A549 (cell line): ENCODE measurements around the gene PBRM1. TPM values are rescaled to one million over a fixed set of nuclear protein-coding genes. Genes with fewer than 3 reads are reported as not detected.

ENCODE experiments used
- ATAC-seq, 2 experiments: fragments of 200-7000 bp in 1 of 2; fragments of >200 bp in 1 of 2; cut with Nextera tagmentation in 1 of 2; cut with Tn5 transposase in 1 of 2; 3 replicates each; pipeline versions ENCODE4 v1.8.0 to v1.9.1; 2018 to 2020; ENCODE audit warnings: mild to moderate bottlenecking in 1 of 2, moderate library complexity in 1 of 2
- CTCF ChIA-PET: fragments of 300-600 bp; sonication (Branson Sonifier 250); formaldehyde crosslinking; extraction: SDS; loops from one replicate; lab custom pipeline; 2021; ENCODE audit warnings: antibody characterized with exemption, inconsistent platforms; lab: Yijun Ruan, JAX
- POLR2A ChIA-PET: fragments of 350-600 bp; formaldehyde crosslinking; extraction: SDS; loops from one replicate; lab custom pipeline; 2021; ENCODE audit warnings: antibody characterized with exemption, inconsistent platforms; lab: Yijun Ruan, JAX
- DNase-seq, 2 experiments: peaks; one replicate each; pipeline versions ENCODE4 v3.0.0 to v3.0.0-alpha.2; 2011 to 2016; ENCODE audit warnings: low read depth in 1 of 2, low spot score in 1 of 2
- FAIRE-seq: peaks from 2 replicates; lab custom pipeline; 2011; peaks lifted over from hg19 to GRCh38; lab: Jason Lieb, UNC
- H3K27ac ChIP-seq, 2 experiments: fragments of >200 bp; sonication (Bioruptor Twin); formaldehyde crosslinking; 3 replicates each; pipeline ENCODE4 v1.5.1; 2016 to 2017
- H3K4me1 ChIP-seq: fragments of >200 bp; sonication (Bioruptor Twin); formaldehyde crosslinking; 3 replicates; pipeline ENCODE4 v1.6.1; 2016
- H3K4me2 ChIP-seq: fragments of >200 bp; sonication (Bioruptor Twin); formaldehyde crosslinking; 3 replicates; pipeline ENCODE4 v1.6.1; 2016
- H3K4me3 ChIP-seq: fragments of >200 bp; sonication (Bioruptor Twin); formaldehyde crosslinking; 3 replicates; pipeline ENCODE4 v1.5.1; 2016
- H3K9me3 ChIP-seq: fragments of >200 bp; sonication (Bioruptor Twin); formaldehyde crosslinking; 3 replicates; pipeline ENCODE4 v1.6.1; 2016
- EP300 ChIP-seq, 2 experiments: fragments of >200 bp; sonication (Bioruptor Twin); formaldehyde crosslinking; IDR thresholded peaks; 2 replicates in 1 of 2; 3 replicates in 1 of 2; pipeline ENCODE4 v1.6.1; 2016 to 2017
- ESRRA ChIP-seq: fragments of 150-350 bp; IDR thresholded peaks from 2 replicates; pipeline ENCODE4 v1.6.1; 2014; ENCODE audit warnings: mild to moderate bottlenecking, low read length, borderline replicate concordance
- FOSL2 ChIP-seq, 2 experiments: fragments of 450-650 bp in 1 of 2; fragments of >200 bp in 1 of 2; sonication (Bioruptor Twin) in 1 of 2; formaldehyde crosslinking; IDR thresholded peaks; 2 replicates each; pipeline versions ENCODE4 v1.5.0 to v1.6.1; 2016 to 2020; ENCODE audit warnings: mild to moderate bottlenecking in 1 of 2, moderate library complexity in 1 of 2
- GATA3 ChIP-seq: IDR thresholded peaks from 2 replicates; pipeline ENCODE4 v1.6.1; 2012; ENCODE audit warnings: borderline replicate concordance
- HOXB13 ChIP-seq: fragments of 250-450 bp; sonication (Bioruptor Pico); IDR thresholded peaks from 2 replicates; pipeline ENCODE4 v1.5.0; 2020; ENCODE audit warnings: low read depth, mild to moderate bottlenecking, moderate library complexity
- JUN ChIP-seq, 2 experiments: fragments of >200 bp; sonication (Bioruptor Twin); formaldehyde crosslinking; IDR thresholded peaks; 2 replicates in 1 of 2; 3 replicates in 1 of 2; pipeline ENCODE4 v1.6.1; 2016 to 2017
- JUNB ChIP-seq: fragments of >200 bp; sonication (Bioruptor Twin); formaldehyde crosslinking; IDR thresholded peaks from 2 replicates; pipeline ENCODE4 v1.6.1; 2016
- KDM1A ChIP-seq: fragments of 200-600 bp; sonication (generic); IDR thresholded peaks from 2 replicates; pipeline ENCODE4 v1.6.1; 2016; ENCODE audit warnings: low read depth, mild to moderate bottlenecking
- MAZ ChIP-seq: fragments of 150-350 bp; IDR thresholded peaks from 2 replicates; pipeline ENCODE4 v1.6.1; 2014; ENCODE audit warnings: antibody characterized with exemption, low read depth, low read length, borderline replicate concordance
- NFE2L2 ChIP-seq: fragments of 150-350 bp; conservative IDR thresholded peaks from 2 replicates; pipeline ENCODE4 v1.6.1; 2014; ENCODE audit warnings: low read length
- NPAS2 ChIP-seq: fragments of 250-450 bp; sonication (Bioruptor Pico); IDR thresholded peaks from 2 replicates; pipeline ENCODE4 v1.8.0; 2022; ENCODE audit warnings: mild to moderate bottlenecking, moderate library complexity, borderline replicate concordance
- NR3C1 ChIP-seq: fragments of >200 bp; sonication (Bioruptor Twin); formaldehyde crosslinking; IDR thresholded peaks from 3 replicates; pipeline ENCODE4 v1.6.1; 2017
- PHF8 ChIP-seq: fragments of 200-600 bp; sonication (generic); IDR thresholded peaks from 2 replicates; pipeline ENCODE4 v1.6.1; 2016; ENCODE audit warnings: low read depth, mild to moderate bottlenecking, antibody characterized with exemption, moderate library complexity, borderline replicate concordance
- RCOR1 ChIP-seq: fragments of 150-350 bp; IDR thresholded peaks from 2 replicates; pipeline ENCODE4 v1.6.1; 2014; ENCODE audit warnings: antibody characterized with exemption, low read length, low read depth
- RFX5 ChIP-seq: fragments of 450-650 bp; IDR thresholded peaks from 2 replicates; pipeline ENCODE4 v1.7.1; 2014; ENCODE audit warnings: antibody characterized with exemption, mild to moderate bottlenecking, moderate library complexity
- SMC3 ChIP-seq: fragments of >200 bp; sonication (Bioruptor Twin); formaldehyde crosslinking; IDR thresholded peaks from 3 replicates; pipeline ENCODE4 v1.6.1; 2018; ENCODE audit warnings: inconsistent platforms
- WGBS: methylation state at CpG from one replicate; pipeline ENCODE4 v1.1.6; 2017; ENCODE audit errors: missing lambda C conversion rate; 5-methylcytosine and 5-hydroxymethylcytosine counted together
- polyA plus RNA-seq, 4 experiments: library from polyadenylated mRNA; depleted of rRNA in 3 of 4; stranded (reverse); fragments of >200 nt; fragmentation: RNase III in 1 of 4; extraction: RNeasy Plus Mini Kit Qiagen cat#74134 plus additional on column Dnase treatment in 1 of 4; gene quantifications; 2 replicates in 3 of 4; 3 replicates in 1 of 4; pipeline ENCODE4 v1.2.3, GENCODE V29; 2011 to 2017
- TF ChIP-seq, protein P1 (sequence below): fragments of 250-450 bp; sonication (Bioruptor Pico); IDR thresholded peaks from 2 replicates; pipeline ENCODE4 v1.5.0; 2021; ENCODE audit warnings: mild to moderate bottlenecking, moderate library complexity, borderline replicate concordance
- TF ChIP-seq, protein P2 (sequence below): fragments of 250-450 bp; sonication (Bioruptor Pico); IDR thresholded peaks from 2 replicates; pipeline ENCODE4 v1.5.0; 2020; ENCODE audit warnings: low read depth, mild to moderate bottlenecking, moderate library complexity
- TF ChIP-seq, protein P3 (sequence below): fragments of >200 bp; sonication (Bioruptor Twin); formaldehyde crosslinking; IDR thresholded peaks from 3 replicates; pipeline ENCODE4 v1.5.1; 2016
- TF ChIP-seq, protein P4 (sequence below): fragments of >200 bp; sonication (Bioruptor Twin); formaldehyde crosslinking; IDR thresholded peaks from 3 replicates; pipeline ENCODE4 v1.6.1; 2016

The PBRM1 gene
- polyA plus RNA-seq, 2 of the 4 experiments (the other 2 are of a cell fraction) = 15.0 to 21.6 TPM

DNA sequence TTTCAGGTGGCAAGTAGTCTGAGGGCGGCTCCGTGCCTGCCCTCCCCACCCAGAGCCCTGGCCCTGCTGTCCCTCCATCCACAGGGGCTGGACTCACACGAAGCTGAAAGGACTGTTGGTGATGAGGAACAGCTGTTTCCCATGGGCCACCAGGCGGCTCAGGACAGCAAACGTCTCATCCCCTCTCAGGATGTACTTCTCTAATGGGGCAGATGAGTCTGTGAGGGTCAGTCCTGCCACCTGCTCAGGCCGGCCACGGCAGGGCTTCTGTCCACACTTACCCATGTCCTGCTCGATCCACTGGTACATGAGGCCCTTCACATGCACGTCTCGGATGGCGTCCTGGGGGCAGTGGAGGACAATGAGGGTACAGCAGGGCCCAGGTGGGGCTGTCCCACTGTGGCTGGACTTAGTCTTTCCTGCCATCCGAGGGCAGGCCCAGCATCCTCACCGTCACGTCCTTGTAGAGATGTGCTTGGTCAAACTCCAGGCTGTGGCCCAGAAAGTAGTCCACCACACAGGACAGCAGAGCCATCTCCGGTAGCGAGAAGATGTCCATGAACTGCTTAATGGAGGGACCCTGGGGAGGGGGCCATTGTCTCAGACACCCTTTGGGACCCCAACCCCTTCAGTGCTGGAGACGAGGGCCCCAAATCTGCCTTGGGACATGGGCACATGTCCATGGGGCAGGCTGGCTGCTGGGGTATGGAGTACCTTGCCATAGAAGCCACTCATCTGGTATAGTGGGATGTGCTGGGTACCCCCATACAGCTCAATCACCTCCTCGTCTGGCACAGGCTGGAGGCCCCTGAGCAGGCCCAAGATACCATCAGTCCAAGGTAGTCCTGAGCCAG lies 157.8 kb downstream of the PBRM1 start:
- ATAC-seq = no peak
- 92% methylated on average over 15 of the region's 18 CpGs for WGBS
- TF ChIP-seq NFE2L2 (no peak), NPAS2 (CRISPR knock-in tag) (no peak), JUNB (no peak), RFX5 (no peak), NR3C1 (no peak), HOXB13 (CRISPR knock-in tag) (no peak), SMC3 (no peak), KDM1A (no peak), PHF8 (no peak), FOSL2 (IDR thresholded peaks at IDR 0.05) (no peak), FOSL2 (CRISPR knock-in tag; IDR thresholded peaks at IDR 0.05) (no peak), GATA3 (no peak), JUN (IDR thresholded peaks at IDR 0.05) (no peak), ESRRA (no peak), EP300 (IDR thresholded peaks at IDR 0.05) (no peak), RCOR1 (no peak), MAZ (no peak)
- TF ChIP-seq, protein P1, sequence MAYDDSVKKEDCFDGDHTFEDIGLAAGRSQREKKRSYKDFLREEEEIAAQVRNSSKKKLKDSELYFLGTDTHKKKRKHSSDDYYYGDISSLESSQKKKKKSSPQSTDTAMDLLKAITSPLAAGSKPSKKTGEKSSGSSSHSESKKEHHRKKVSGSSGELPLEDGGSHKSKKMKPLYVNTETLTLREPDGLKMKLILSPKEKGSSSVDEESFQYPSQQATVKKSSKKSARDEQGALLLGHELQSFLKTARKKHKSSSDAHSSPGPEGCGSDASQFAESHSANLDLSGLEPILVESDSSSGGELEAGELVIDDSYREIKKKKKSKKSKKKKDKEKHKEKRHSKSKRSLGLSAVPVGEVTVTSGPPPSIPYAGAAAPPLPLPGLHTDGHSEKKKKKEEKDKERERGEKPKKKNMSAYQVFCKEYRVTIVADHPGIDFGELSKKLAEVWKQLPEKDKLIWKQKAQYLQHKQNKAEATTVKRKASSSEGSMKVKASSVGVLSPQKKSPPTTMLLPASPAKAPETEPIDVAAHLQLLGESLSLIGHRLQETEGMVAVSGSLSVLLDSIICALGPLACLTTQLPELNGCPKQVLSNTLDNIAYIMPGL (CRISPR knock-in tag) = no peak
- TF ChIP-seq, protein P2, sequence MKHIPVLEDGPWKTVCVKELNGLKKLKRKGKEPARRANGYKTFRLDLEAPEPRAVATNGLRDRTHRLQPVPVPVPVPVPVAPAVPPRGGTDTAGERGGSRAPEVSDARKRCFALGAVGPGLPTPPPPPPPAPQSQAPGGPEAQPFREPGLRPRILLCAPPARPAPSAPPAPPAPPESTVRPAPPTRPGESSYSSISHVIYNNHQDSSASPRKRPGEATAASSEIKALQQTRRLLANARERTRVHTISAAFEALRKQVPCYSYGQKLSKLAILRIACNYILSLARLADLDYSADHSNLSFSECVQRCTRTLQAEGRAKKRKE (CRISPR knock-in tag) = no peak
- TF ChIP-seq, protein P3, sequence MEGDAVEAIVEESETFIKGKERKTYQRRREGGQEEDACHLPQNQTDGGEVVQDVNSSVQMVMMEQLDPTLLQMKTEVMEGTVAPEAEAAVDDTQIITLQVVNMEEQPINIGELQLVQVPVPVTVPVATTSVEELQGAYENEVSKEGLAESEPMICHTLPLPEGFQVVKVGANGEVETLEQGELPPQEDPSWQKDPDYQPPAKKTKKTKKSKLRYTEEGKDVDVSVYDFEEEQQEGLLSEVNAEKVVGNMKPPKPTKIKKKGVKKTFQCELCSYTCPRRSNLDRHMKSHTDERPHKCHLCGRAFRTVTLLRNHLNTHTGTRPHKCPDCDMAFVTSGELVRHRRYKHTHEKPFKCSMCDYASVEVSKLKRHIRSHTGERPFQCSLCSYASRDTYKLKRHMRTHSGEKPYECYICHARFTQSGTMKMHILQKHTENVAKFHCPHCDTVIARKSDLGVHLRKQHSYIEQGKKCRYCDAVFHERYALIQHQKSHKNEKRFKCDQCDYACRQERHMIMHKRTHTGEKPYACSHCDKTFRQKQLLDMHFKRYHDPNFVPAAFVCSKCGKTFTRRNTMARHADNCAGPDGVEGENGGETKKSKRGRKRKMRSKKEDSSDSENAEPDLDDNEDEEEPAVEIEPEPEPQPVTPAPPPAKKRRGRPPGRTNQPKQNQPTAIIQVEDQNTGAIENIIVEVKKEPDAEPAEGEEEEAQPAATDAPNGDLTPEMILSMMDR = no peak
- TF ChIP-seq, protein P4, sequence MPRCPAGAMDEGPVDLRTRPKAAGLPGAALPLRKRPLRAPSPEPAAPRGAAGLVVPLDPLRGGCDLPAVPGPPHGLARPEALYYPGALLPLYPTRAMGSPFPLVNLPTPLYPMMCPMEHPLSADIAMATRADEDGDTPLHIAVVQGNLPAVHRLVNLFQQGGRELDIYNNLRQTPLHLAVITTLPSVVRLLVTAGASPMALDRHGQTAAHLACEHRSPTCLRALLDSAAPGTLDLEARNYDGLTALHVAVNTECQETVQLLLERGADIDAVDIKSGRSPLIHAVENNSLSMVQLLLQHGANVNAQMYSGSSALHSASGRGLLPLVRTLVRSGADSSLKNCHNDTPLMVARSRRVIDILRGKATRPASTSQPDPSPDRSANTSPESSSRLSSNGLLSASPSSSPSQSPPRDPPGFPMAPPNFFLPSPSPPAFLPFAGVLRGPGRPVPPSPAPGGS = no peak
- H3K4me2 ChIP-seq = no peak overlapping the region
- no peak for DNase-seq
- POLR2A ChIA-PET = no interaction called here
- H3K27ac ChIP-seq = no peak overlapping the region
- H3K9me3 ChIP-seq = no peaks in the 10 kb centered on the region
- CTCF ChIA-PET = interaction anchor here (1.0 kb wide), 1 partner anchor 80 kb away, joined by 4 read pairs; no protein-coding TSS in a partner anchor
- H3K4me1 ChIP-seq = peaks cover 12% of the 10 kb centered on the region; the same call in 2 of the 3 replicates
- no peak for FAIRE-seq
- H3K4me3 ChIP-seq = no peak overlapping the region
